Neuronal stem cell (in vitro differentiated cells): Measurements from ENCODE around the gene PCDHB9.
A peak's percentile ranks its signal among the peaks of the same experiment; 100 is the strongest.
"Not testable (repeated sequence)": the region's sequence is repeated elsewhere in the genome, so short reads cannot be mapped to it uniquely, and the experiment has no call there.

Experiments used
- DNase-seq: peaks from one replicate; pipeline ENCODE4 v3.0.0-alpha.2; 2013; ENCODE audit warnings: low spot score
- H2AFZ ChIP-seq: one replicate; pipeline ENCODE4 v1.6.1; 2013; ENCODE audit warnings: mild to moderate bottlenecking, low read length, inconsistent platforms
- H2AK5ac ChIP-seq: 2 replicates; pipeline ENCODE4 v1.6.1; 2013; ENCODE audit warnings: low read depth, mild to moderate bottlenecking, inconsistent platforms, low read length, moderate library complexity, mixed read lengths
- H2BK120ac ChIP-seq: 2 replicates; pipeline ENCODE4 v1.6.1; 2013; ENCODE audit warnings: low read depth, mild to moderate bottlenecking, inconsistent platforms, low read length, moderate library complexity, mixed read lengths
- H2BK12ac ChIP-seq: one replicate; pipeline ENCODE4 v1.6.1; 2013; ENCODE audit warnings: low read length, inconsistent platforms
- H2BK15ac ChIP-seq: 2 replicates; pipeline ENCODE4 v1.6.1; 2013; ENCODE audit warnings: mild to moderate bottlenecking, low read length, inconsistent platforms, mixed read lengths
- H2BK5ac ChIP-seq: one replicate; pipeline ENCODE4 v1.6.1; 2013; ENCODE audit warnings: inconsistent platforms, mild to moderate bottlenecking, low read length, moderate library complexity
- H3K14ac ChIP-seq: one replicate; pipeline ENCODE4 v1.6.1; 2013; ENCODE audit warnings: low read length, inconsistent platforms
- H3K18ac ChIP-seq: 2 replicates; pipeline ENCODE4 v1.6.1; 2013; ENCODE audit warnings: low read length, inconsistent platforms
- H3K23ac ChIP-seq: 2 replicates; pipeline ENCODE4 v1.6.1; 2013; ENCODE audit warnings: low read depth, mild to moderate bottlenecking, mixed read lengths, low read length, inconsistent platforms; ENCODE audit not compliant: poor library complexity
- H3K27ac ChIP-seq: replicated peaks from 3 replicates; pipeline ENCODE4 v1.5.1; 2013; ENCODE audit warnings: low read length, inconsistent platforms
- H3K27me3 ChIP-seq, 3 experiments: 2 replicates each; pipeline ENCODE4 v1.6.1; 2013; ENCODE audit warnings: low read length in 3 of 3, mild to moderate bottlenecking in 2 of 3, inconsistent platforms in 1 of 3, low read depth in 1 of 3, mixed read lengths in 1 of 3, moderate library complexity in 1 of 3; ENCODE audit not compliant: control insufficient read depth in 3 of 3, insufficient read depth in 3 of 3
- H3K36me3 ChIP-seq, 2 donors: replicated peaks in 1 of 2; 2 replicates each; pipeline ENCODE4 v1.6.1; 2013; ENCODE audit warnings: low read length in 2 of 2; ENCODE audit not compliant: control insufficient read depth in 2 of 2, insufficient read depth in 2 of 2
- H3K4ac ChIP-seq: 2 replicates; pipeline ENCODE4 v1.6.1; 2013; ENCODE audit warnings: inconsistent platforms, mild to moderate bottlenecking, low read length, moderate library complexity
- H3K4me1 ChIP-seq, 2 donors: 1 replicate in 1 of 2; 2 replicates in 1 of 2; pipeline ENCODE4 v1.6.1; 2013; ENCODE audit warnings: low read length in 2 of 2, low read depth in 1 of 2; ENCODE audit not compliant: control insufficient read depth in 2 of 2, insufficient read depth in 1 of 2
- H3K4me2 ChIP-seq: one replicate; pipeline ENCODE4 v1.6.1; 2013; ENCODE audit warnings: mild to moderate bottlenecking, low read length, inconsistent platforms; ENCODE audit not compliant: insufficient read depth, poor library complexity, severe bottlenecking
- H3K4me3 ChIP-seq, 2 donors: 2 replicates each; pipeline ENCODE4 v1.5.1; 2013; ENCODE audit warnings: low read length in 2 of 2, mild to moderate bottlenecking in 2 of 2, inconsistent platforms in 1 of 2, moderate library complexity in 1 of 2
- H3K79me1 ChIP-seq: one replicate; pipeline ENCODE4 v1.6.1; 2013; ENCODE audit warnings: low read depth, mild to moderate bottlenecking, inconsistent platforms, low read length, moderate library complexity
- H3K9ac ChIP-seq: one replicate; pipeline ENCODE4 v1.6.1; 2013; ENCODE audit warnings: mild to moderate bottlenecking, low read depth, low read length, inconsistent platforms; ENCODE audit not compliant: poor library complexity
- H3K9me3 ChIP-seq, 2 donors: replicated peaks in 1 of 2; 2 replicates each; pipeline versions ENCODE3 to v1.6.1; 2013; ENCODE audit warnings: low read length in 2 of 2, mild to moderate bottlenecking in 2 of 2, inconsistent platforms in 1 of 2, low read depth in 1 of 2, mixed read lengths in 1 of 2, moderate library complexity in 1 of 2; ENCODE audit not compliant: control insufficient read depth in 2 of 2, insufficient read depth in 1 of 2
- H4K8ac ChIP-seq: one replicate; pipeline ENCODE4 v1.6.1; 2013; ENCODE audit warnings: low read depth, mild to moderate bottlenecking, inconsistent platforms, low read length, moderate library complexity
- H4K91ac ChIP-seq: one replicate; pipeline ENCODE4 v1.6.1; 2013; ENCODE audit warnings: low read length, low read depth, mild to moderate bottlenecking, inconsistent platforms; ENCODE audit not compliant: poor library complexity
- WGBS, 2 donors: extraction: QIAGEN DNeasy Blood & Tissue Kit; methylation state at CpG; one replicate each; pipeline ENCODE4 v1.1.7; 2013; ENCODE audit warnings: missing lambda C conversion rate in 2 of 2, mixed read lengths in 1 of 2; ENCODE audit not compliant: insufficient read length in 2 of 2, insufficient replicate concordance in 1 of 2; ENCODE audit errors: extremely low coverage in 2 of 2; 5-methylcytosine and 5-hydroxymethylcytosine counted together

PCDHB9 gene

DNA sequence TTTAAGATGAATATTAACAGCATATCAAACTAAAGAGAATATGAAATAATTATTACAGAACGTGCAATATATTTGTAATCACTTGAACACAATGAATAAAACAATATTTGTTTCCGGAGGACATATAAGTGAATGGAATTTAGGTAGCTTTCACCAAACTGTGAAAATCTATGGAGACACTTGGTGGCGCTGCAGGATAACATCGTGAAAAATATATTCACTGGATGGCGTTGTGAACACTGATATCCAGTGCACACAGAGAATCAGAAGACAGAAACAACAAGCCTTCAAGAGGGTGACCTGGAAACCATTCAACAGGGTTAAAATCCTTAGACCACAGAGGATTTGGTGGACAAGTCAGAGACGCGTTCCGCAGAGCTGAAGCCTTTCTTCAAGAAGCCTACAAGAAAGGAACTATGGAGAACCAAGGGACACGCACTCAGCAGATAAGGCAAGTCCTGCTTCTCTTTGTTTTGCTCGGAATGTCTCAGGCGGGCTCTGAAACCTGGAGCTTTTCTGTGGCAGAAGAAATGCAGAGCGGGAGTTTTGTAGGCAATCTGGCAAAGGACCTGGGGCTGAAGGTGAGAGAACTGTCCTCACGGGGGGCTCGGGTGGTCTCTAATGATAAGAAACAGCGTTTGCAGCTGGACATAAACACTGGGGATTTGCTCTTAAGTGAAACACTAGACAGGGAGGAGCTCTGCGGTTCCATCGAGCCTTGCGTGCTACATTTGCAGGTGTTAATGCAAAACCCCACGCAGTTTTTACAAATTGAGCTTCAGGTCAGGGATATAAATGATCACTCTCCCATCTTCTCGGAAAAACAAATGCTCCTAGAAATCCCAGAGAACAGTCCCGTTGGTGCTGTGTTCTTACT, 12.6 kb downstream of the PCDHB9 start, which contains the start of gene PCDHB11:
PCDHB11 (plus strand) TSS at position 269 of the 877 bp plus-strand sequence; CDS start at position 417, 148 bp downstream.
- Histone ChIP-seq H2BK120ac (no peak within 1 kb of the TSS), H3K79me1 (no peaks in the 10 kb centered on the region), H3K23ac (no peak within 1 kb of the TSS), H3K9me3 (peaks cover 7 to 35% of the 10 kb centered on the region in 2 donors), H2BK15ac (no peak within 1 kb of the TSS), H3K4me1 (no peaks in the 10 kb centered on the region), H3K4me3 (peak within 1 kb of the TSS in 1 of 2 donors; percentile 34), H2BK12ac (no peak within 1 kb of the TSS), H3K14ac (no peak within 1 kb of the TSS), H4K8ac (no peak within 1 kb of the TSS), H3K27me3 (peaks cover 0 to 2% (median 0%) of the 10 kb centered on the region in 3 experiments), H3K4ac (no peak within 1 kb of the TSS), H3K18ac (no peak within 1 kb of the TSS), H2BK5ac (no peak within 1 kb of the TSS), H2AFZ (peak within 1 kb of the TSS; percentile 75), H3K36me3 (no peaks in the 10 kb centered on the region), H3K4me2 (no peak within 1 kb of the TSS), H3K9ac (no peak within 1 kb of the TSS), H4K91ac (no peak within 1 kb of the TSS), H3K27ac (no peak within 1 kb of the TSS), H2AK5ac (no peak within 1 kb of the TSS)
- no CpG with 5 or more reads among the region's 21 CpGs for WGBS, 2 donors
- no peak for DNase-seq

DNA sequence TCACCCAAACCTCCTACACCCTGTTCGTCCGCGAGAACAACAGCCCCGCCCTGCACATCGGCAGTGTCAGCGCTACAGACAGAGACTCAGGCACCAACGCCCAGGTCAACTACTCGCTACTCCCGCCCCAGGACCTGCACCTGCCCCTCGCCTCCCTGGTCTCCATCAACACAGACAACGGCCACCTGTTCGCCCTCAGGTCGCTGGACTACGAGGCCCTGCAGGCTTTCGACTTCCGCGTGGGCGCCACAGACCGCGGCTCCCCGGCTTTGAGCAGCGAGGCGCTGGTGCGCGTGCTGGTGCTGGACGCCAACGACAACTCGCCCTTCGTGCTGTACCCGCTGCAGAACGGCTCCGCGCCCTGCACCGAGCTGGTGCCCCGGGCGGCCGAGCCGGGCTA, 14.2 kb downstream of the PCDHB9 start:
- H3K79me1 ChIP-seq, H3K9ac ChIP-seq, H3K27me3 ChIP-seq, DNase-seq, H3K36me3 ChIP-seq, H2BK15ac ChIP-seq, H3K4me2 ChIP-seq, H4K8ac ChIP-seq, H3K4me1 ChIP-seq, H2BK120ac ChIP-seq, H2BK5ac ChIP-seq, H2AFZ ChIP-seq, H4K91ac ChIP-seq, H2AK5ac ChIP-seq, H3K23ac ChIP-seq, H3K4ac ChIP-seq, H3K4me3 ChIP-seq, H3K27ac ChIP-seq, H3K14ac ChIP-seq, H2BK12ac ChIP-seq, H3K18ac ChIP-seq: not testable (repeated sequence)
- no CpG with 5 or more reads among the region's 38 CpGs for WGBS, 2 donors
- H3K9me3 ChIP-seq: peaks cover 7 to 33% of the 10 kb centered on the region in 2 donors

DNA sequence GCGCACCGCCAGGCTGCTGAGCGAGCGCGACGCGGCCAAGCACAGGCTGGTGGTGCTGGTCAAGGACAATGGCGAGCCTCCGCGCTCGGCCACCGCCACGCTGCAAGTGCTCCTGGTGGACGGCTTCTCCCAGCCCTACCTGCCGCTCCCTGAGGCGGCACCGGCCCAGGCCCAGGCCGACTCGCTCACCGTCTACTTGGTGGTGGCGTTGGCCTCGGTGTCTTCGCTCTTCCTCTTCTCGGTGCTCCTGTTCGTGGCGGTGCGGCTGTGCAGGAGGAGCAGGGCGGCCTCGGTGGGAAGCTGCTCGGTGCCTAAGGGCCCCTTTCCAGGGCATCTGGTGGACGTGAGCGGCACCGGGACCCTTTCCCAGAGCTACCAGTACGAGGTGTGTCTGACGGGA, 14.7 kb downstream of the PCDHB9 start:
- not testable (repeated sequence) for H3K14ac ChIP-seq, H2BK15ac ChIP-seq, H3K27me3 ChIP-seq, H3K79me1 ChIP-seq, H3K27ac ChIP-seq, H3K18ac ChIP-seq, DNase-seq, H2AK5ac ChIP-seq, H4K91ac ChIP-seq, H3K9ac ChIP-seq, H3K4ac ChIP-seq, H2BK5ac ChIP-seq, H3K36me3 ChIP-seq, H4K8ac ChIP-seq, H2BK12ac ChIP-seq, H2AFZ ChIP-seq, H2BK120ac ChIP-seq, H3K23ac ChIP-seq, H3K4me3 ChIP-seq, H3K4me2 ChIP-seq, H3K4me1 ChIP-seq
- H3K9me3 ChIP-seq: peaks cover 7 to 31% of the 10 kb centered on the region in 2 donors
- no CpG with 5 or more reads among the region's 35 CpGs for WGBS, 2 donors

DNA sequence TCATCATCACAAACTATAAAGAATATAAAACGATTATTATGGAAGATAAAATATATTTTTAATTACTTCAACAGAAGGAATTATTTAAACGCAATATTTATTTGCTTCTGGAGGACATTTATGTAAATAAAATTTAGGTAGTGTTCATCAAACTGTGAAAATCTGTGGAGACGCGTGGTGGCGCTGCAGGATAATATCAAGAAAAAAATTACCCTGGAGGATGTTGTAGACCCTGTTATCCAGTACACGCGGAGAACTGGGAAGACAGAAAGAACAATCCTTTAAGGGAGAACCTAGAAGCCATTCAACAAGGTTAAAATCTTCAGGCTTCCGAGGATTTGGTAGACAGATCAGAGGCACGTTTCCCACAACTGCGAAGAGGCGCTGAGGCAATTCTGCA, 21.5 kb downstream of the PCDHB9 start, which contains the start of gene PCDHB12:
PCDHB12 (plus strand) TSS at position 242 of the 400 bp plus-strand sequence. CDS start 189 bp downstream, outside the sequence.
- Histone ChIP-seq H3K14ac (no peak within 1 kb of the TSS), H3K9ac (no peak within 1 kb of the TSS), H3K23ac (no peak within 1 kb of the TSS), H3K4me3 (no peak within 1 kb of the TSS), H3K27ac (no peak within 1 kb of the TSS), H3K18ac (no peak within 1 kb of the TSS), H2BK120ac (no peak within 1 kb of the TSS), H2AFZ (no peak within 1 kb of the TSS), H3K9me3 (peaks cover 0 to 18% of the 10 kb centered on the region in 2 donors), H4K91ac (no peak within 1 kb of the TSS), H3K36me3 (no peaks in the 10 kb centered on the region), H3K4me1 (no peaks in the 10 kb centered on the region), H2BK12ac (no peak within 1 kb of the TSS), H3K79me1 (no peaks in the 10 kb centered on the region), H4K8ac (no peak within 1 kb of the TSS), H2AK5ac (no peak within 1 kb of the TSS), H2BK15ac (no peak within 1 kb of the TSS), H3K4me2 (no peak within 1 kb of the TSS), H3K27me3 (no peaks in the 10 kb centered on the region), H2BK5ac (no peak within 1 kb of the TSS), H3K4ac (no peak within 1 kb of the TSS)
- DNase-seq: no peak
- WGBS, 2 donors: no CpG with 5 or more reads among the region's 11 CpGs
